GM12873 (cell line): ENCODE data around the gene ZBTB43.
A peak's percentile ranks its signal among the peaks of the same experiment; 100 is the strongest.

Experiments used
- TF ChIP-seq, protein P1 (sequence below): IDR thresholded peaks from 2 replicates; pipeline ENCODE4 v1.5.1; 2012; ENCODE audit warnings: low read depth, mild to moderate bottlenecking, moderate library complexity, low read length, control low read depth; ENCODE audit not compliant: insufficient read depth; ENCODE audit errors: missing control alignments

ZBTB43 gene

DNA sequence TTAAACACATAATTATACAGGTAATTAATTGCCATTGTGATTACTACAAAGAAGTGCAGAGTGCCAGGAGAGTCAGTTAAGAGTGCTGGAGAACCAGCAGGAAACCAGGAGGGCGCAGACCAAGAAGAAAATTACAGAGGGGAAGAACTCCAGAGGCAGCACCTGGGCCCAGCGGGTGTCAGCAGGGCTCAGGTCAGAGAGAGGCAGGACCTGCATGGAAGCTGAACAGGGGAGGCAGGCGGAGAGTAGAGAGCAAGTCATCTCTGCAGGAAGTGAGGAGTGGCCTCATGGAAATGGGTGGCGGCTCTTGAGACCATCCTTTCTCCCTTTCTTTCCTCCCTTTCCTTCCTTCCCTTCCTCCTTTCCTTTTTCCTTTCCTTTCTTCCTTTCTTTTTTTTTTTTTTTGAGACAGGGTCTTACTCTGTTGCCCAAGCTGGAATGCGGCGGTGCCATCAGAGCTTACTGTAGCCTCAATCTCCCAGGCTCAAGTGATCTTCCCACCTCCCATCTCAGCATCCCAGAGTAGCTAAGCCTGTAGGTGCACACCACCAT lies 51.6 kb downstream of the ZBTB43 start:
- TF ChIP-seq, protein P1, sequence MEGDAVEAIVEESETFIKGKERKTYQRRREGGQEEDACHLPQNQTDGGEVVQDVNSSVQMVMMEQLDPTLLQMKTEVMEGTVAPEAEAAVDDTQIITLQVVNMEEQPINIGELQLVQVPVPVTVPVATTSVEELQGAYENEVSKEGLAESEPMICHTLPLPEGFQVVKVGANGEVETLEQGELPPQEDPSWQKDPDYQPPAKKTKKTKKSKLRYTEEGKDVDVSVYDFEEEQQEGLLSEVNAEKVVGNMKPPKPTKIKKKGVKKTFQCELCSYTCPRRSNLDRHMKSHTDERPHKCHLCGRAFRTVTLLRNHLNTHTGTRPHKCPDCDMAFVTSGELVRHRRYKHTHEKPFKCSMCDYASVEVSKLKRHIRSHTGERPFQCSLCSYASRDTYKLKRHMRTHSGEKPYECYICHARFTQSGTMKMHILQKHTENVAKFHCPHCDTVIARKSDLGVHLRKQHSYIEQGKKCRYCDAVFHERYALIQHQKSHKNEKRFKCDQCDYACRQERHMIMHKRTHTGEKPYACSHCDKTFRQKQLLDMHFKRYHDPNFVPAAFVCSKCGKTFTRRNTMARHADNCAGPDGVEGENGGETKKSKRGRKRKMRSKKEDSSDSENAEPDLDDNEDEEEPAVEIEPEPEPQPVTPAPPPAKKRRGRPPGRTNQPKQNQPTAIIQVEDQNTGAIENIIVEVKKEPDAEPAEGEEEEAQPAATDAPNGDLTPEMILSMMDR, result no peak

DNA sequence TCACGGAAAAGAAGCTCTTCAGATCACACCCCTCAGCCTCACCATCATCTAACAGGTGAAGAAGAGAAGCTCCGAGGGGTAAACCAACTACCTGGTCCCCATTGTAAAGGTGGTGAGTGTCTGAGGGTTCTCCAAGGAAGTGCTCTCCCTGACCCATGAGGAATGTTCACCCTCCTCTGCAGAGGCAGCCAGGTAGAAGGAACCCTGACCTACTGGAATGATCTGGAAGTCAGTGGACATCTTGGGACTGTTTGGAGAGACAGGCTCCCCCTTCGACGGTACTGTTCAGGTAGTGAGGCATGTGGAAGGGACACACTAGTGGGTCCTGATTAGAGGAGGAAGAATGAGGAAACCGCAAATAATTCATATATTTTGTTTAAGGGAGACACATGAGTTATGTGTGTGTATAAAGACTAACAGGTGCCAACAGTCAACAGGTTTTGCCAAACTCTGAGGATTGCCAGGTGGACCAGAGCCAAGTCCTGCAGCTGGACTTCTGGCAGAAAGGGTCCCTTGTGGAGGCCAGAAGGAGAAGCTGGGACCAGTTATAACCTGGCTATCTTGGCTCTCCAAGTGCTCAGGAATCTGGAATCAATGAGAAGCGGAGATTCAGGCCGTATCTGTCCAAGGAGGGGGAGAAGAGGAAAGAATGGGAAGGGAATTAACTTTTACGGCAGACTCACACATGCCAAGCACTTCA lies 52.6 kb downstream of the ZBTB43 start:
- TF ChIP-seq, protein P1, result no peak

DNA sequence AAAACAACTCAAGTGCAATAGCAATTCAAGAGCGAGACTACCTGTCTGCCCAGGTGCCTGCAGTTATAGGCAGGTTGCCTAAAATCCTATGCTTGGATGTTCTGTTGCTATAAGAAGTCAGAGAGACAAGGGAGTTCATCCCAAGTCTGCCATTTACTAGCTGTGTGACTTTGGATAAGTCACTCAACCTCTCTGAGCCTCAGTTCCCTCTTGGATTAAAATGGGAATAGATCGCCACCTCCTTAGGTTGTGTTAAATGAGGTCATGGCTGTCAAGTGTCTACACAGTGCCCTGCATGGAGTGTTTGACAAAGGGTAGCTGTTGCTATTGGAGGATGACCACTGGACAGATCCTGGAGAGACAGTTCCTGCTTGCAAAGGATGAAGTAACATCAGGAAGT lies 54.3 kb downstream of the ZBTB43 start:
- TF ChIP-seq, protein P1, result no peak

DNA sequence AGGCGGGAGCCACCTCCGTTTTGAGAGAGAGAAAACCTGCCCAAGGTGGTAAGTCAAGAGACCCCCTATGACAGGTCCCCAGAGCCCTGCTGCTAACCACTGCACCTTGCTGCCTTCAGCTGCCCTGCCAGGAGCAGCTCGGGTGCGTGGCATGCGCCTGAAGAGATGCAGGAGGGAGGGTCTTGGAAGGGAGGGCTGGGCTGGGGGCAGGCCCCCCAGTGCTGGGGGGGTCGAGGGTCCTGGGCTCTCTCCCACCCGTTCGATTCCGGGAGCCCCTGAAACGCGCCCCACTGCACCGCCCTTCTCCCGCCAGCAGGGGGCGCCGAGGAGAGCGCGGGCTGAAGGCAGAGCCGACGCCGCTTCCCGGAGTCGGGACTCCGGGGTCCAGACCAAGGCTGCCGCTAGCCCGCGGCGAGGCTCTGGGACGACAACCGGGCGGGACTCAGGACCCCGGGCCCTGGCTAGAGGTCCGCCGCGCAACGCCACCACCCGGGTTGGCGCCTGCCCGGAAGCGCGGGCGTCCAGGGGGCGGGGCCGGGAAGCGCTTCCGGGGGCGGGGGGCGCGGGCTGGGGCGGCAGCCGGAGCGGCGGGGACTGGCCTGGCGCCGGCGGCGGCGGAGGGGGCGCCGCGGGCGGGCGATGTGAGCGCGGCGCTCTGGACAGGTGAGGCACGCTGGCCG lies 55.4 kb downstream of the ZBTB43 start, which contains the start of gene ZBTB34:
Gene ZBTB34 (plus strand): TSS at position 563 of the 680 bp plus-strand sequence. CDS start 18,761 bp downstream, outside the sequence.
- TF ChIP-seq, protein P1, result peak; percentile 94

DNA sequence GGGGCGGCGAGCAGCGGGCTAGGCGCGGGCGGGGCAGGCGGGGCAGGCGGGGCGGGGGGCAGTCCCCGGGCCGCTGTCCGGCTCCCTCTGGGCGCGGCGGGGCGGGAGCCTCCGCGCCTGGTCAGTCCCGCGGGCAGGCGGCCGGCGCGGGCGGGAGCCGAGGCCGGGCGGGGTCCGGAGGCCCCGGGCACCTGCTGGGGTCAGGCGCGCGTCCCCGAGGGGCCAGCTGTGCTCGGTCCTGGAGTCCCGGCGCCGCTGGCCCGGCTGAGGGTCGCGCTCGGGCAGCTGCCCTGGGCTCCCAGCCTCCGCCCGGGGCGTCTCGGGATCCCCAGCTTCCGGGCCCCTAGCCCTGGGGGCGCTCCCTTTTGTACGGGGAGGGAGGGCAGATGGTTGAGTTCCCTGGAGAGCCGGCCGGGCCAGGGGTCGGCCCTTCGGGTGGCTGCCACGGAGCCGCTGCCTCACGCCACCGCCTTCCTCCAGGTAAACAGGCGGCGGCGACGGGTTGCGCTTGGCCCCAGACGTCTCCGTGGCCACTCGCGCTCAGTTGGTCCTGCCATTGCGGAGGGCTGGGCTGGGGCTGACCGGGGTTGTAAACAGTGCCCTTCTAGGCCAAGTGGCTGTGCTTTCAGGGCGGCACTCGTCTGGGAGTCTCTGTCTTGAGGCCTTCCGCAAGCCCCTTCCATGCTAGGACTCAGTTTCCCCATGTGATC lies 56.1 kb downstream of the ZBTB43 start:
- TF ChIP-seq, protein P1, result no peak

DNA sequence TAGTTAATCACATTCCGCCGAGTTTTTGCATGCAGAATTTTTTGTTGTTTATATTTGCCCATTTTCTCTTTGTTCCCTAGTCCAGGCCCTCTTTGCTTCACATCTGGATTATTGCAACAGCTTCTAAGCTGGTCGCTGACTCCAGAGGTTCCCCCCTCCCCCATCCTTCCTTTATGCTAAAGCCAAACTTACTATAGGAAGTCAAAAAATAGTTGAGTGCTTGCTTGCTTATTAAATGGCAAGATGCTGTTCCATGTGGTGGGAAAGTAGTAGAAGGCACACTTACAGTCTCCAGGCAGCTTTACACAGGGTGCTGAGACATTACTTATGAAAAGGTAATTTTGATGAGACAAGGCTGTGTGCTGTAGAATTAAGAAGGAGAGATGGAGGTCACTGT lies 56.9 kb downstream of the ZBTB43 start:
- TF ChIP-seq, protein P1, result no peak
